GM12864 (cell line): ENCODE results near the gene RBM4B.

Experiments used
- DNase-seq: peaks from one replicate; pipeline ENCODE4 v3.0.0-alpha.2; 2011; ENCODE audit warnings: low read depth
- H3K4me3 ChIP-seq: 2 replicates; pipeline ENCODE4 v1.5.1; 2011; ENCODE audit warnings: mild to moderate bottlenecking, low read depth, low read length, control low read depth
- TF ChIP-seq, protein P1 (sequence below): IDR thresholded peaks from 2 replicates; pipeline ENCODE4 v1.5.1; 2011; ENCODE audit warnings: low read depth, mild to moderate bottlenecking, moderate library complexity, low read length, control low read depth, inconsistent platforms; ENCODE audit errors: missing control alignments

Gene RBM4B

DNA sequence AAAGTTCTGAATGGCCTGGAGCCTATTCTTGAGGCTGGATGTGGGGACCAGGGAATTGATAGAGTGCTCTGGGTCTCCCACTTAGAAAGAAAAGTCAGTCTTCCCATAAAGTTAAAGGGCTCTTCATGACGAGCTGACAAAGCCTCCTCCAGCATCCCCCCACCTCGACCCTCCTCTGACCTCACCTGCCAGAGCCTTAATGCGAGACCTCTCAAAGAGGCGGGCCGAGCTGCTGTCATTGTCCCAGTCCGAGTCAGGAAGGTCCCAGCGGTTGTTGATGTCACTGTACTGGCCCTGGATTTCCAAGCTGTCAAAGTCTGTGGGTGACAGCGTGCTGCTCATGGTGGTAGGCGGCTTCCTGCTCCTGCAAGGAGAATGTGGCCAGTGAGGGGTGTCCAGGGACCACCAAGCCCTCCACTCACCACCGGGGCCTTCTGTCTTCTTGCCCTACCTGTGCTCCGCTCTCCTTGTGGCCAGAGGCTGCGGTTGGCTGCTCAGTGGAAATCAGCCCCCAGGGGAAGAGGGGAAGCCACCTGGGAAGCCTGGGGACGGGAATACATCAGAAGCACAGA lies 43.3 kb upstream of the RBM4B start:
- no peak for DNase-seq
- TF ChIP-seq, protein P1, sequence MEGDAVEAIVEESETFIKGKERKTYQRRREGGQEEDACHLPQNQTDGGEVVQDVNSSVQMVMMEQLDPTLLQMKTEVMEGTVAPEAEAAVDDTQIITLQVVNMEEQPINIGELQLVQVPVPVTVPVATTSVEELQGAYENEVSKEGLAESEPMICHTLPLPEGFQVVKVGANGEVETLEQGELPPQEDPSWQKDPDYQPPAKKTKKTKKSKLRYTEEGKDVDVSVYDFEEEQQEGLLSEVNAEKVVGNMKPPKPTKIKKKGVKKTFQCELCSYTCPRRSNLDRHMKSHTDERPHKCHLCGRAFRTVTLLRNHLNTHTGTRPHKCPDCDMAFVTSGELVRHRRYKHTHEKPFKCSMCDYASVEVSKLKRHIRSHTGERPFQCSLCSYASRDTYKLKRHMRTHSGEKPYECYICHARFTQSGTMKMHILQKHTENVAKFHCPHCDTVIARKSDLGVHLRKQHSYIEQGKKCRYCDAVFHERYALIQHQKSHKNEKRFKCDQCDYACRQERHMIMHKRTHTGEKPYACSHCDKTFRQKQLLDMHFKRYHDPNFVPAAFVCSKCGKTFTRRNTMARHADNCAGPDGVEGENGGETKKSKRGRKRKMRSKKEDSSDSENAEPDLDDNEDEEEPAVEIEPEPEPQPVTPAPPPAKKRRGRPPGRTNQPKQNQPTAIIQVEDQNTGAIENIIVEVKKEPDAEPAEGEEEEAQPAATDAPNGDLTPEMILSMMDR, result no peak
- no peak overlapping the region for H3K4me3 ChIP-seq

DNA sequence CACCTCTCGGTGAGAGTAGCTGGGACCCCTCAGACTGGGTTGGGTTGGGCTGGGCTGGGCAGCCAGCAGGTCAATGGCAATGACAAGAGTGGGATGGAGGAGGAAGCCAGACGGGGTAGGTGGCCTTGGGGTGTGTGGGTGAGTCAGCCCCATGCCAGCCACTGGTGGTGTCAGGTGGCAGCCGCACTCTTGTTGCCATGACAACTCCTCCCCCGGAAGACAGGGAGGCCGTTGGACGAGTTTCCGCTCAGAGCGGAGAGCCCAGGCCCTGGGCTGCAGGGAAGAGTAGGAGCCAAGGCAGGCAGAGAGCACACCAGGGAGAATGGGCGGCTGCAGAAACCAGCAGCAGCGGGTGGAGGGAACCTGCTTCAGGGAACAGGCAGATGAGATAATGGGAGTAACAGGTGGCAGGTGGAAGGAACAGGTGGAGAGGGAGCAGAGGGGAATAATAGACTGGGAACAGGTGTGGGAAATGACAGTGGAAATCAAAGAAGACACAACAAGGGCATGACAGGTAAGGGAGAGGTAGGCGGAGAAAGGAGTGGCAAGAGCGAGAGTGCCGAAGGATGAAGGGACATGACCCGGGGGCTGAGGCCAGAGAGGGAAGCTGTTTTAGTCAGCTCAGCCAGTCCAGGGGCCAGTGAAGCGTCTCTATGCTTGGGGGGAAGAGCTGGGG lies 42.7 kb upstream of the RBM4B start:
- TF ChIP-seq, protein P1, result no peak
- H3K4me3 ChIP-seq, result no peak overlapping the region
- no peak for DNase-seq

DNA sequence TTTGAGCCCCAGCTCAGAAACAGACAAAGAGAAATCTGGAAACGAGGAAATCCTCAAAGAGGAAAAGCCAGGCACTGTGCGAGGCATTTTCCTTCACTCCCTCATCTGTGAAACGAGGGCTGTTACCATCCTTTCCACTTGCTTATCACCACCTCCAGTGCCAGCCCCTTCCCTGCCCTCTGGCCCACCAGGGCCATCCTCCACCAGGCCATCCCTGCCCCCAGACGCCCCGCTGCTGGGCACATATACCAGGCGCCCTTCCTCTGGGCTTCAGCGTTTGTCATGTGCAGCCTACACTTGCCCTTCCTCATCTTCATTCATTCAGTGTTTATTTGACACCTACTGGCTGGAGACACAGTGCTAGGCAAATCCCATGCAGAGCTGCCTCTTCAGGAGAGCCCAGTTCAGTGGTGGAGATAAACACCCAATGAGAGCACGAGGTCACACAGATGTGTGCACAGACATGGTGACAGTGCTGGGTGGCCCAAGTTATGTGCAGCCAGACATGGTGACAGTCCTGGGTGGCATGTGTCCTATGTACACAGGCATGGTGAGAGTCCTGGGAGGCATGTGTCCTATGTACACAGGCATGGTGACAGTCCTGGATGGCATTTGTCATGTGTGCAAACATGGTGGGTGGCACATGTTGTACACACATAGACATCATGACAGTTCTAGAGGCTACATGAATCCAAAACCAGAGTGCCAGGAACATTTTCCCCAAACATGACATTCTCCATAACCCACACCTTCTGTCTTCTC lies 41.6 kb upstream of the RBM4B start:
- TF ChIP-seq, protein P1, result no peak
- no peak overlapping the region for H3K4me3 ChIP-seq
- DNase-seq, result no peak

DNA sequence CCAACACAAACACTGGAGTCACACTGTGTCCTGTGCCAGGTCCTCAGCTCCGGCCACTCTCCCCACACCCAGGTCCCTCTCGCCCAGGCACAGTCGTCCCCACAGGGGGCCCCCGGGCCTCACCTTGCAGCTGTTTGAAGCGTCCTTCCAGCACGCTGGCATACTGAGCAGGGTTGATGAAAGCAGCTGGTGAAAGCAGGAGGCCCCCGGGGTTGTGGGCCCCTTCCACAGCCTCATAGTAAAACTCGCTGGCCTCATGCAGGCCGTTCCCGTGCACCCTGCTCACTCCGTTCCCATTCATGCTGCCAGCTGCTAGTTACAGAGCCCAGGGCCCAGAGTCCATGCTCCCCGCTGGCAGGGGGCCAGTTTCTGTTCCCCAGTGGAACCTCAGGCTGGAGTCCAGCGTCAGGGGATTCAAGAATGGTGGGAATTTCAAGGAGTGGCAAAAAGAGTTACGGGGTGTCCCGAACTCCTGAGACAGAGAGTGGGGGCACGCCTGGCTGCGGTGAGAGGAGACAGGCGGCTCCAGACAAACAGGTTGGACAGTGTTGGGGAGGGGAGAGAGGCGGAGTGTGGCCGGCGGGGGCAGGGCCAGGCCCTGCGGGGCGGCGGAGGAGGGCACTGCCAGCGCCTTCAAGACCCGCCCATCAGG lies 40.8 kb upstream of the RBM4B start:
- DNase-seq, result no peak
- TF ChIP-seq, protein P1, result no peak
- H3K4me3 ChIP-seq, result no peak overlapping the region

DNA sequence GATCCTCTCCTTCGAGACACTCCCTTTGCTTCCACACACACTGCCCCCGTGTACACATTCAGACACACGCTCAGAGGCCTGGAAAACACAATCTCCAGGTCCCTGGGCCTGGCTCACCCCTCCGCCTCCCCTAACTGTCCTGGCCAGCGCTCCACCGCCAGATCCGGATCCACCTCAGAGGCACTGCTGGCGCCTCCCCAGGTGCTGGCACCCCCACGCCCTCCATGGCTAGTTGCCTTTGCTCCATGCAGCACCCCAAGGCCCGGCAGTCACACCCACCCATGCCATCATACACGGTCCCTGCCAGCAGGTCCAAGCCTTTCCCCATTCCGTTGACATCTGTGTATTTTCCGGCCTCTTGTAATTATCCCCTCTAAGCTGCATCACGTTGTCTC lies 40.2 kb upstream of the RBM4B start:
- no peak for DNase-seq
- H3K4me3 ChIP-seq, result no peak overlapping the region
- TF ChIP-seq, protein P1, result no peak

DNA sequence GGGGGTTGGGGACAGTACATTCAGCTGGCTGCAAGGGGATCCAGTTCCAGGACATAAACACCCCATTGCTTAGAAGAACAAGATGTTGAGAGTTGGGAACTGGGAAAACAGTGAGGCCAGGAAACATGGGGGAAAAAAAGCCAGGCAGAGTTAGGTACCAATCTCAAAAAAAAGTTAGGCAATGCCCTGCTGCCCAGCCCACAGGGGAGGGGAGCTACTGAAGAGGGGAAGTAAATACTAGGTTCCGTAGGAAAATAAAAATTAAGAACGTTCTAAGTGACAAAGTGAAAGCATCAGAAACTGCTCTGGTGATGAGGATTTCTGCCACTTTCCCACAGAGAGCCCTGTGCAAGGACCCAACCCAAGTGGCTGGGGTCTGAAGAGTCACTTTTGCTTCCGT lies 39.3 kb upstream of the RBM4B start:
- no peak for DNase-seq
- no peak overlapping the region for H3K4me3 ChIP-seq
- TF ChIP-seq, protein P1, result no peak
